Natural killer cell treated with Interleukin-12 subunit alpha and Interleukin-12 subunit beta and Interleukin-15 and Interleukin-18, amount 100 ng/mL, for 72 hours (primary cell): ENCODE data around the gene KCNC1. TPM values are rescaled to one million over a fixed set of nuclear protein-coding genes. Genes with fewer than 3 reads are reported as not detected.

ENCODE experiments used
- ATAC-seq, 2 donors: fragments of 150-1000 bp; cut with Tn5 transposase in 1 of 2; sonication (Bioruptor Pico), chemical (Tn5 transposase) in 1 of 2; 2 replicates each; pipeline ENCODE4 v1.10.0; 2021
- DNase-seq: peaks from one replicate; pipeline ENCODE4 v3.0.0; 2022; ENCODE audit warnings: low spot score
- H3K27ac Mint-ChIP-seq, 2 donors: 1 replicate in 1 of 2; 2 replicates in 1 of 2; pipeline ENCODE4 v1.8.0; 2022; ENCODE audit warnings: mixed read lengths in 2 of 2, mild to moderate bottlenecking in 1 of 2, moderate library complexity in 1 of 2
- H3K27me3 Mint-ChIP-seq, 2 donors: 1 replicate in 1 of 2; 2 replicates in 1 of 2; pipeline ENCODE4 v1.8.0; 2022; ENCODE audit warnings: mixed read lengths in 2 of 2
- H3K36me3 Mint-ChIP-seq: one replicate; pipeline ENCODE4 v1.8.0; 2022; ENCODE audit warnings: mixed read lengths
- H3K4me1 Mint-ChIP-seq, 2 donors: 1 replicate in 1 of 2; 2 replicates in 1 of 2; pipeline ENCODE4 v1.8.0; 2022; ENCODE audit warnings: low read depth in 2 of 2, mixed read lengths in 2 of 2, mild to moderate bottlenecking in 1 of 2
- H3K4me3 Mint-ChIP-seq: one replicate; pipeline ENCODE4 v1.8.0; 2022; ENCODE audit warnings: mixed read lengths
- H3K9me3 Mint-ChIP-seq: 2 replicates; pipeline ENCODE4 v1.8.0; 2022; ENCODE audit warnings: mixed read lengths
- total RNA-seq, 2 donors: library from RNA; stranded (reverse); gene quantifications; one replicate each; pipeline ENCODE4 v1.2.3, GENCODE V29; 2022

KCNC1 gene
- total RNA-seq, 2 donors from 2014 or later: not detected

GRCh38 chr11:17814546-17814945, 80.0 kb downstream of the KCNC1 start:
- no peak overlapping the region for H3K4me3 Mint-ChIP-seq
- H3K36me3 Mint-ChIP-seq: no peaks in the 10 kb centered on the region
- no peak overlapping the region for H3K27ac Mint-ChIP-seq
- H3K4me1 Mint-ChIP-seq: peaks cover 0 to 5% of the 10 kb centered on the region in 2 donors
- ATAC-seq: no peak
- DNase-seq: no peak
- H3K9me3 Mint-ChIP-seq: no peaks in the 10 kb centered on the region
- no peaks in the 10 kb centered on the region for H3K27me3 Mint-ChIP-seq

GRCh38 chr11:17816232-17816931, 81.8 kb downstream of the KCNC1 start:
- Mint-ChIP-seq H3K36me3 (no peaks in the 10 kb centered on the region), H3K27me3 (no peaks in the 10 kb centered on the region), H3K4me3 (no peak overlapping the region), H3K4me1 (peaks cover 0 to 2% of the 10 kb centered on the region in 2 donors), H3K27ac (no peak overlapping the region), H3K9me3 (no peaks in the 10 kb centered on the region)
- no peak for DNase-seq
- ATAC-seq: no peak

GRCh38 chr11:17821648-17822400, 87.2 kb downstream of the KCNC1 start:
- DNase-seq: no peak
- ATAC-seq: no peak
- peaks cover 0 to 2% of the 10 kb centered on the region in 2 donors for H3K4me1 Mint-ChIP-seq
- no peaks in the 10 kb centered on the region for H3K36me3 Mint-ChIP-seq
- no peak overlapping the region for H3K4me3 Mint-ChIP-seq
- H3K9me3 Mint-ChIP-seq: no peaks in the 10 kb centered on the region
- H3K27ac Mint-ChIP-seq: no peak overlapping the region
- H3K27me3 Mint-ChIP-seq: no peaks in the 10 kb centered on the region

DNA sequence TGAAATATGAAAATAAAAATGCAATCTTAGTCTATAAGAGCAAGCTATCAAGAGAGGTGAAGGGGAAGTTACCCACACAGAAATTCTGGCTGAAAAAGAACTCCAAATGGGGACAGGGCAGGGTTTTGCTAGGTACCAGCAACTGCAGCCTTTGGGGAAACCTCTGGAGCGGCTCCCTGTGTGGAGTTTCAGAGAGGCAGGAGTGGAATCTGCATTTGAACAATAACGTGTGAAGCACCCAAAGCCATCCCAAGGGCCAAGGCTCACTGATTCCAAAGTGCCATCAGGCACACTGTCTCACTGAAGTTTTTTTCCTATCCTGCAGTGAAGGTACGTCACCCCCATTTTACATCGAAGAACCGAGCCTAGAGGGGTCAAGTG, 87.8 kb downstream of the KCNC1 start:
- ATAC-seq (no peak), DNase-seq (no peak)
- H3K27ac Mint-ChIP-seq: no peak overlapping the region
- H3K4me1 Mint-ChIP-seq: peaks cover 0 to 2% of the 10 kb centered on the region in 2 donors
- H3K36me3 Mint-ChIP-seq: no peaks in the 10 kb centered on the region
- H3K4me3 Mint-ChIP-seq: no peak overlapping the region
- H3K9me3 Mint-ChIP-seq: no peaks in the 10 kb centered on the region
- H3K27me3 Mint-ChIP-seq: no peaks in the 10 kb centered on the region

GRCh38 chr11:17827006-17827405, 92.4 kb downstream of the KCNC1 start:
- H3K4me3 Mint-ChIP-seq: no peak overlapping the region
- H3K4me1 Mint-ChIP-seq: no peaks in the 10 kb centered on the region
- no peak overlapping the region for H3K27ac Mint-ChIP-seq
- DNase-seq (no peak), ATAC-seq (no peak)
- no peaks in the 10 kb centered on the region for H3K9me3 Mint-ChIP-seq
- no peaks in the 10 kb centered on the region for H3K27me3 Mint-ChIP-seq
- no peaks in the 10 kb centered on the region for H3K36me3 Mint-ChIP-seq

GRCh38 chr11:17828311-17828751, 93.8 kb downstream of the KCNC1 start:
- Mint-ChIP-seq H3K27me3 (no peaks in the 10 kb centered on the region), H3K9me3 (no peaks in the 10 kb centered on the region), H3K4me3 (no peak overlapping the region), H3K27ac (no peak overlapping the region), H3K4me1 (no peaks in the 10 kb centered on the region), H3K36me3 (no peaks in the 10 kb centered on the region)
- DNase-seq (no peak), ATAC-seq (no peak)

DNA sequence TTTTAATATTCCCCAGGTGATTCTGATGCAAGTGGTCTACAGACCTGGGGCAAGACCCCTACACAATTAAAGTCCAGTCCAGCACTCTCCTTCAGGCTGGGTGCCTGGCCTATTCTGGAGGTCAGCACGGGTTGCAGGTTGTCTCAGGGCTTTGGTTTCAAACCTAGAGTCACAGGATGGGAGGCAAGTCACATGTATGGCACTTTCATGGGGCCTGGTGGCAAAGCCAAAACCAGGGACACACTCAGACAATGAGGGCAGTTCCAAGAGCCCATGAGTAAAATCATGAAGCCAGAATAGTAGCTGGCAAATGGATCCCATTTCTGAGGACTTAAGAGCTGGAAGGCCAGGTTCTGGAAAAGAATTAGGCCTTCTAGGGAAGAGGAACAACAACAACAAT, 96.6 kb downstream of the KCNC1 start:
- no peak overlapping the region for H3K27ac Mint-ChIP-seq
- ATAC-seq (no peak), DNase-seq (no peak)
- no peak overlapping the region for H3K4me3 Mint-ChIP-seq
- no peaks in the 10 kb centered on the region for H3K36me3 Mint-ChIP-seq
- H3K4me1 Mint-ChIP-seq: no peaks in the 10 kb centered on the region
- H3K9me3 Mint-ChIP-seq: no peaks in the 10 kb centered on the region
- H3K27me3 Mint-ChIP-seq: no peaks in the 10 kb centered on the region

DNA sequence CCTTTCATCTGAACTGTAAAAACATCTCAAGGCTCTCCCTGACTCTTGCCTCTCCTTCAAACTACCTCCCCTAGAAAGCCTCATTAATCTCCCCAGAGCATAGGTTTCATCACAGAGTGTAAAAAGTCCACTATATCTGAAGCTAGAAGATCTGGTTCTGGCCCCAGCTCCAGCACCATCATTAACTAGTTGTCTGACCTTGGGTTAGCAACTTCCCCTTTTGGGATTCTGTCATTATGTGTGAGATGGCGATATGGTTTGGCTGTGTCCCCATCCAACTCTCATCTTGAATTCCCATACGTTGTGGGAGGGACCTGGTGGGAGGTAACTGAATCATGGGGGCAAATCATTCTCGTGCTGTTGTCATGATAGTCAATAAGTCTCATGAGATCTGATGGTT, 97.3 kb downstream of the KCNC1 start:
- Mint-ChIP-seq H3K36me3 (no peaks in the 10 kb centered on the region), H3K9me3 (no peaks in the 10 kb centered on the region), H3K4me1 (peaks cover 0 to 3% of the 10 kb centered on the region in 2 donors), H3K27ac (no peak overlapping the region), H3K27me3 (no peaks in the 10 kb centered on the region), H3K4me3 (no peak overlapping the region)
- no peak for ATAC-seq
- no peak for DNase-seq

Other genes starting within 250 kb of the KCNC1 start
- not detected for gene USH1C, start 190.4 kb upstream of the KCNC1 start, total RNA-seq
- not detected for gene OTOG, start 187.5 kb upstream of the KCNC1 start, total RNA-seq
- gene MYOD1, start 15.2 kb upstream of the KCNC1 start, total RNA-seq: not detected